Activated CD4-positive, alpha-beta T cell treated with anti-CD3 and anti-CD28 coated beads, Interleukin-2, Interleukin-4, amounts not matched to agents 100 ng/mL and 50 ng/mL, durations not matched to agents 16 hours and 8 hours (primary cell): Measurements from ENCODE around the gene GPR17.

ENCODE experiments used
- DNase-seq: peaks from one replicate; pipeline ENCODE4 v3.0.0-alpha.2; 2020; ENCODE audit warnings: low spot score

The GPR17 gene

GRCh38 chr2:127641846-127642507, 4.0 kb upstream of the GPR17 start:
- DNase-seq, result peak; percentile 8

GRCh38 chr2:127642706-127643438, 3.1 kb upstream of the GPR17 start:
- DNase-seq, result no peak

GRCh38 chr2:127643439-127644065, 2.4 kb upstream of the GPR17 start:
- no peak for DNase-seq

DNA sequence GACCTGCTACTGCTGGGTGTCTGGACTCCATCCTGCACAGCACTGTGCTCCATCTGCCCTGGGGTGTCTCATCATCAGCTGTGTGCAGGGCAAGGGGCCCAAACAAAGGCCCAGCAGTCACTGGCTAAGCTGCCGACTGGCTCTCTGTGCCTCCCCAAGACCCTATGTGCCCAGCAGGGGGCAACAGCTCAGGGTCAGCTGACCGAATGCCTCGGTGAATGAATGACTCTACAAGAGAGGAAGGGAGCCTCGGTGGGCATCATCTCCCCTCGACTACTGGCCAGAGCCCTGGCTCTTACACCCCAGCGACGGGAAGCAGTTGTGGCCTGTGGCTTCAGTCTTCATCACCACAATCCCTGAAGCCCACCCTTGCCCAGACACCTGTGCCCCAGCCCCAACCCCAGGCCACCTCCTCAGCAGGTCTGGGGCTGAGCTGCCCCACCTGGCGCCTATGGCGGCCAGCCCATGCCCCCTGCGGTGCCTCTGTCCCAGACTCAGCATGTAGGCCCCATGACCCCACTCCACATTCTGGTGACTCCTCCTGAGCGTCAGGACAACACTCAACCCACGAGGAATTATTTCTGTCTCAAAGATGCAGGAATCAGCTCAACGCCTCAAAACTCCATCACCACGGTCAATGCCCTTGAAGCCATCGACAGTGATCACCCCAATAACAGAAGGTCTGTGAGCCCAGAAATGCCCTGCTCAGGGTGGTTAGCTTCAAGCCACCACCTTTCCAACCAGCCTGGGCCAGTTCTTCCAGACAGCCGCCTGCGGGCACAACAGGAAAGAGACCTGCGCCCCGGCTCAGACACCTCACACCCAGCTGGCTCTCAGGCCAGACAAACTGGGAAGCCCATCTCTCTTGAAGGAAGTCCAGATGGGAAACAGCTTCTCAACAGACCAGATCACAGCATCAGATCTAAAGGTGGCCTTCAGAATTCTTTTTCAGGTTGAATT, 1.6 kb upstream of the GPR17 start:
- DNase-seq, result no peak

GRCh38 chr2:127645026-127645394, 943 bp upstream of the GPR17 start:
- no peak for DNase-seq

DNA sequence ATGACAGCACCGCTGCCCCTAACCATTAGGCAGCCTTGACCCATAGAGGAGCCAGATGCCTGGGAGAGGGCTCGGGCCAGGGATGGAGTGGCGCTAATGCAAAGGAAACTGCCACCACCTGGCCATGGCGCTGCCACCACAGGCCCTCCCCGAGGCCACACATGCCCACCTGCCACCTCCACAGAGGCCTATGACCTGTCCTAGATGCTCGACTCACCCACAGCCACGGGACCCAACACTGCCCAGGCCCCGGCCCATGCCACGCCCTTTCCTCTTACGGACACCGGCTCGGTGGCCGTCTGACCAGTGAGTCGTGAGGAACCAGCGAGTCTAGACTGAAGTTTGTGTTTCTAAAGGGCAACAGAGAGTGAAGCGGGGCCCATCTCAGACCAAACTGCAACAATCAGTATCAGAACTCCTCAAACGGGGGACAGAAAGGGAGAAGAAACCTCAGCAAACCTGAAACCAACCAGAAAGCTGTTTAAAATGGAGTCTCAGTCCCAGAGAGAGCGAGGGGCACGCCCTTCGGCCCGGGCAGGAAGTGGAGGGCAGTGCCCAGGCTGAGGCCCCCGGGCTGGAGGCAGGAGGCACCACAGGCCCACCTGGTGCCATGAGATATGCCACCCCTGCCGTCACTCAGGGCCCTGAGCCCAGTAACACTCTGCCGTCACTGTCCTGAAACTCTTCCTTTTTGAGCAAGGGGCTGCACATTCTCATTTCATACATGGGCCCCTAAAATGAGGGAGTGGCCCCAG, 711 bp downstream of the GPR17 start:
- no peak for DNase-seq

DNA sequence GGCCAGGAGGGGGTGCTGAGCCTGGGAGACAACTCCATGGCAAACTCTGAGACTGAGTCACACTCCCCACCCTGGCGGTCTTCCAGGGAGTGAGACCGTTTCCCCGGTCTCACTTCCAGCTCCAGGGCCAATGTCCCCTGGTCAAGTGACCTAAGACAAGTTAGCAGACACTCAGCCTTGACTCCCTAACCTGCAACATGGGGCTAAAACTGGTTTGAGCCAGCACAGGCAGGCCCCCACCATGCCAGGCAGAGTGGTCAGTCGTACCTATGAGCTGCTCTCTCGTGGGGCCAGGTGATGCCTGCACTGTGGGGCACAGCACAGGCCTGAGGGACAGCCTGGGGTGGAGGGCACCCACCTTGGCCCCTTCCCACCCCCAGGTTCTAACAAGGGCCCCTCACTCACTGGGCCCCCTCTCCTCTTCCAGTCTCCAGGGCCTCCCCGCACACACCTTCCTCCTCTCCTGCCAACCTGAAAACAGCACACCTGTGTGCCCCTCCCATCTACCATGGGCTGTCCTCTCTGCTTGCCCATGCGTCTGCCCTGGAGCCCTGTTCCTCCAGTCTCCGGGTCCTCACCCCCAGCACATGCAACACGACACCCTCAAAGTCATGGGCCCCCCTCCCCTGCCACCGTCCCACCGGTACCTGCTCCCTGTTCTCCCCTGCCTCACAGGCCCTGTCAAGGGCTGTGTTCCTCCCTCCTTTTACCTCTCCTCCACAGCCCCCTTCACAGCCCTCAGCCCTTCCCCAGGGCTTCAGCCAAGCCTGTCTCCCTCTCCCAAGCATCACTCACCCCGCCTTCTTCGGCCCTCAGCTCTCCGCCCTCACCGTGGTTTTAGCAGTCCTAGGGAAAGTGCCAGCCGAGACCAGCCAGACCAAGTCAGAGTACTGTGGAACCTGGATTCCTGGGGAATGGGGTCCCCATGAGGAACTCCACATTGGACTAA, 1.6 kb downstream of the GPR17 start:
- no peak for DNase-seq

DNA sequence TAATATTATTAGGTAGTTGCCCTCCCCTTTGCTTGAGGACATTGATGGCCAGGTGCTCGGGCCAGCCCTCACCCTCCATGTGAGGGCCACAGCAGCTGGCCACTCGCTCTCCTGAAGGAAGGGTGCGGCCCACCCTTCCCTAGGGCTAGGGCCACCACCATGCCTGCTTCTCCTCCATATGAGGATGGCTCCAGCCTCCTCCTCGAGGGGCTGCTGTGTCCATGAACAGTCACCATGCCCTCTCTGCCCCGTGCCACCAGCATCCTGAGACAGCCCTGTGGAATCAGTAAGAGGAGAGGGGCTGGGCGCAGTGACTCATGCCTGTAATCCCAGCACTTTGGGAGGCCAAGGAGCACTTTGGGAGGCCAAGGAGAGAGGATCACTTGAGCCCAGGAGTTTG, 2.4 kb downstream of the GPR17 start:
- no peak for DNase-seq

- DNase-seq, result no peak
Measured at GRCh38 chr2:127649100-127649611, 3.2 kb downstream of the GPR17 start.

DNA sequence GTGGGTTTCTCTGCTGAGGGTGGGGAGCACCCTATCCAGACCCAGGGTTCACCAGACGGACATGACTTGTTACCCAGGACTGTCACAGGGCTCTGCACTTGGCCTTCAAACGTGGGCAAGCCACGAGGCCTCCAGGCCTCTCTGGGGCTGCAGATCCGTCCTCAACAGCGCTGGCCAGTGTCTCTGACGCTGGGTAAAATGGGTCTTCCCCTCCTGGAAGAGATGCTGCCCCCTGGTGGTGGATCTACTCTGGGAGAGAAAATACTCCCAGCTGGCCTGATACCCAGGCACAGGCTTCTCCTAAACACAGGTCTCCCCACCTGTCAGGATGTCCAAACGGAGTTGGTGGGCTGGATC, 3.7 kb downstream of the GPR17 start:
- DNase-seq, result peak; percentile 86

DNA sequence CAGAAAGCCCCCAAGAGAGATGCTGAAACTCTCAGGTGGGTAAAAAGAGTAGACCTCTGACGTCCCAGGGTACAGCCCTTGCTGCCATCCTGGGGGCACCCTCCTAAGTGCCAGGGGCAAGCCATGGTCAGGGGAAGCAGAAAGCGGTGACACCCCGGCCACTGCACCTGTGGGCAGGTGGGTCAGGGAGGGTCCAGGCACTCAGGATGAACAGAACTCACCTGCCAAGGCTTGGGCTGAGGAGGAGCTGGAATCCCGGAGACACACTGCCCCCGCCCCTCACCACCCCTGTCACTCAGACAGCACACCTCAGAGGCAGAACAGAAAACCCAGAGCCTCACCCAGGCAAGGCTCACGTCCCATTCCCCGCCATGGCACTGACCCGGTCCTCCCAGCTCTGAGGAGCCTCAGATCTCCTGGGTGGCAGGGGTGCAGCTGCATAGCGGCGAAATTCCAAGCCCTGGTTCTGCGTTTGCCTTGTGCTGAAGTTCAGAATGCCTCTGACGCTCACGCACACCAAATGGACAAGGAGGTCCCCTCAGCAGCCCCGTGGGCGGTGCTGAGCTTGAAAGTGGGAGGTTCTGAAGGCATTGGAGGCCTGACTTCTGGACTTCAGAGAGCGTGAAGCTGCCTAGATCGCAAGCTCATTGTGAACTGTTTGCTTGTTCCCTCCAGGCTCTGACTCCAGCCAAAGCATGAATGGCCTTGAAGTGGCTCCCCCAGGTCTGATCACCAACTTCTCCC, 4.3 kb downstream of the GPR17 start:
- DNase-seq, result no peak

- DNase-seq, result no peak
Measured at GRCh38 chr2:127650785-127651380, 4.9 kb downstream of the GPR17 start.

- DNase-seq, result no peak
Measured at GRCh38 chr2:127651381-127651809, 5.4 kb downstream of the GPR17 start.

GRCh38 chr2:127651971-127652550, 6.1 kb downstream of the GPR17 start:
- no peak for DNase-seq

DNA sequence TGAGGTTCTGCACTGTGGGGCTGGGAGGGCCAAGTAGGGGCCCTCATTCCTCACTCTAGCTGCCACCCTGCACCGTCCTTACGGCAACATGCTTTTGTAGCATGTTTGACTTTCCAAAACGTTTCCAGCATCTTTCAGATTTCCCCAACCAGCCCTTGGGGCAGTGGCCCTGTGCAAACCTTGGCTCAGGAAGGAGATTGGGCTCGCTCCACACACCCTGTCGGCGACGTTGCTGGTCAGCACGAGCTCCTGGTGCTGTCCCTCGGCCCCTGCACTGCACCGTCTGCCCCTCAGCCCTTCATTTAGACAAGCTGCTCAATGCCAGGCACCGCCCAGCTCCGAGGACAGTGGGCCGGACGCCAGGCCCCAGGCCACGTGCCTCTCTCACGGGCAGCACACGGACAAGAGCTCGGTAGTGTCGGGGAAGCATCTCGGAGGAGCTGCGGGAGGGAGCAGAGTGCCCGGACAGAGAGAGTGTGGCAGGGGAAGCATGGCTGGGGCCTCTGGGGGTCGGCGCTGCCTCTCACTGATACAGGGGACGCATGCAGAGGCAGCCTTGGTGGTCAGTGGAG, 6.9 kb downstream of the GPR17 start:
- no peak for DNase-seq

DNA sequence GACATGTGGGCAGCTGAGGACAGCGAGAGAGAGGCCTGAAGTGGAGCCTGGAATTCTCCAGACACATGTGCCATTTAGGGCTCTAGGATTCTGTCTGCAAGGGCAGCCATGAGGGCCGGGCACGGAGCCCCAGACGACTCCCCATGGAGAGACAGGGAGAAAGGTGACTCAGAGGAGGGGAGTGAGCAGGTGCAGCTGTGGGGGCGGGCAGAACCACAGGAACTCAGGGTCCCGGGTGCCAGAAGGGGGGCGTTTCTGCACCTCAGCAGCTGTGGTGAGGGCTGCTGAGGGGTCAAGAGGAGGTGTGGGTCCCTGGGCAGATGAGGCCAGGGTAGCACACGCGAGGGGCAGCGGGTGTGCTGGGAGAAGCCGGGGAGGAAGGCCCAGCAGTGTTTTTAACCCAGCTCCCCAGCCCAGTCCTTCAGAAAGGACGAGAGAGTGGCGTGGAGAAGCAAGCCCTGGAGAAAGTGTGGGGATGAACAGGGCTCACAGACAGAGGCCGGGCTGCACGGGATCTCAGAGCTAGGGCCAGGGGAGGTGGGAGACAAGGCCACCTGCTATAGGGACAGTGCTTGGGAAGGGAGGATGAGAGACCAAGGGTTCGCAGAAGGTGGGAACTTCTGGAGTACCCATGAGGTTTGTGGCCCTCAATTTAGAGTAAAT, 7.6 kb downstream of the GPR17 start:
- DNase-seq, result no peak

DNA sequence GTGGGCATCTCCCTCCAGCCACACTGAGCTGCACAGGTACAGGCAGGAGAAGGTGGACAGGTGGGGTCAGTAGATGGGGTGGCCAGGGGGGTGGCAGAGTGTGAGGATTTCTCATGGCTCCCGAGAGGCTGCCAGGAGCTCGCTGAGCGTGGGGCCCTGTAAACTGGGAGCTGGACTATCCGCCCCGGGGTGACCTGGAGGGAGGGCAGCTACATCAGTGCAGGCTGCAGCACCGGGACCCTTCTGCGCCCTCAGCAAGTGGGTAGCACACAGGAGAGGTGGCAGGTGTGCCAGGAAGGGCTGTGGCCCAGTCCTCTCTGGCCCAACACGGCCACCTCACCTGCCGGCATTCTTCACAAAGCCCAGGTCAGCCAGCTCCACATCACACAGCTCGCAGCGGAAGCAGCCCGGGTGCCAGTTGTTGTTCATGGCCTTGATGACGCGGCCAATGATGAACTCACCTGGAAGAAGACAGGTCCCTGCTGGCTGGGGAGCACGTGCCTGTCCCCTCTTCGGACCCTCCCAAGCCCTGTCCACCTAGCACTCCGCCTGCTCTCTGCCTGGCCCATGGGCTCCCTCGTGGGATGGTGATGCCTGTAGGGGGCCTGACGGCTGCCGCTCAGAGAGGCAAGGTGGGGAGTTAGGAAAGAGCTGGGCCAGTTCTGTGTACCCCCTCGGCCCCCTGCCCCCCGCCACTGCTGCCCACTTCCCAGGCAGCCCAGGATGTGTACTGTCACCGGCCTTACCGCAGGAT, 8.3 kb downstream of the GPR17 start:
- DNase-seq, result no peak
